ENCODE data around the gene ZNF511. TPM values are rescaled to one million over a fixed set of nuclear protein-coding genes. Genes with fewer than 3 reads are reported as not detected.

Gene ZNF511
- total and polyA plus RNA-seq, 9 of the 15 experiments (the other 6 are each of a cell fraction or from before 2014, with no cell fraction given) = 0.61 to 69.3 (median 40.1) TPM

DNA sequence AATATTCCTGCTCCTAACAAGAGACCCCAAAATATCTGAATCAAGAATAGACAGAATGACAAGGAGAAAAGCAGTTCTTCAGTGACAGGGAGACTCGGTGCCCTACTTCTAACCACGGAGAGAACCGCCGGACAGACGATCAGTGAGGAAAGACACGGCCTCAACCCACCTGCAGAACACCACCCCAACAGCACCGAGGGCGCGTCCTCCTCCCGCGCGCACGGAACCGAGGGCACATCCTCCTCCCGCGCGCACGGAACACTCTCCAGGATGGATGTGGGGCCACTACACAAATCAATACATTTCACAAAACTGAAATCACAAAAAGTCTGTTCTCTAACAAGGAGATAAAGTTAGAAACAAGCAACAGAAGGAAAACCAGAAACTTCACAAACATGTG, 22.3 kb upstream of the ZNF511 start:
- in situ Hi-C loops (cut with MboI) = no loop called here
- TF ChIP-seq, protein P1, sequence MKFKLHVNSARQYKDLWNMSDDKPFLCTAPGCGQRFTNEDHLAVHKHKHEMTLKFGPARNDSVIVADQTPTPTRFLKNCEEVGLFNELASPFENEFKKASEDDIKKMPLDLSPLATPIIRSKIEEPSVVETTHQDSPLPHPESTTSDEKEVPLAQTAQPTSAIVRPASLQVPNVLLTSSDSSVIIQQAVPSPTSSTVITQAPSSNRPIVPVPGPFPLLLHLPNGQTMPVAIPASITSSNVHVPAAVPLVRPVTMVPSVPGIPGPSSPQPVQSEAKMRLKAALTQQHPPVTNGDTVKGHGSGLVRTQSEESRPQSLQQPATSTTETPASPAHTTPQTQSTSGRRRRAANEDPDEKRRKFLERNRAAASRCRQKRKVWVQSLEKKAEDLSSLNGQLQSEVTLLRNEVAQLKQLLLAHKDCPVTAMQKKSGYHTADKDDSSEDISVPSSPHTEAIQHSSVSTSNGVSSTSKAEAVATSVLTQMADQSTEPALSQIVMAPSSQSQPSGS (CRISPR knock-in tag; IDR thresholded peaks at IDR 0.05) = no peak
- TF ChIP-seq STAT5A (IDR thresholded peaks at IDR 0.05; ENCODE audit: borderline replicate concordance, low read length) (no peak), CUX1 (CRISPR knock-in tag; IDR thresholded peaks at IDR 0.05) (no peak), TEAD1 (CRISPR knock-in tag; IDR thresholded peaks at IDR 0.05) (no peak), SRSF9 (IDR thresholded peaks at IDR 0.05; ENCODE audit: borderline replicate concordance, low read depth, low read length) (no peak), BMI1 (IDR thresholded peaks at IDR 0.05; ENCODE audit: low read length) (no peak), ZNF77 (CRISPR knock-in tag; IDR thresholded peaks at IDR 0.05) (no peak), ZNF253 (CRISPR knock-in tag; conservative IDR thresholded peaks at IDR 0.05) (no peak), GATAD2A (IDR thresholded peaks at IDR 0.05) (no peak)
- H3K4me2 ChIP-seq (ENCODE audit: insufficient read depth, low read length) = no peak overlapping the region
- ChIA-PET CTCF (ENCODE audit: low intra/inter-chr PET ratio) (no interaction called here), POLR2A (no interaction called here)
- ATAC-seq = no peak
- H3K27ac ChIP-seq (ENCODE audit: extremely low read depth, low read depth, low read length) = no peak overlapping the region
- no peak overlapping the region for H3K9ac ChIP-seq (ENCODE audit: insufficient read depth in 1 of 2, low read depth in 2 of 2, low read length in 2 of 2)
- no peaks in the 10 kb centered on the region for H3K9me1 ChIP-seq (ENCODE audit: control insufficient read depth, insufficient read depth, low read length)
- H3K79me2 ChIP-seq (ENCODE audit: control insufficient read depth, insufficient read depth, low read length) = no peaks in the 10 kb centered on the region
- H4K20me1 ChIP-seq (replicated peaks; ENCODE audit: control insufficient read depth, insufficient read depth, low read length) = no peaks in the 10 kb centered on the region
- no peak for FAIRE-seq
- H3K9me3 ChIP-seq (replicated peaks; ENCODE audit: control insufficient read depth, insufficient read depth, low read depth, low read length) = no peaks in the 10 kb centered on the region
- DNase-seq (ENCODE audit: extremely low read depth in 1 of 4, low spot score in 3 of 4) = no peak
- no peaks in the 10 kb centered on the region for H3K27me3 ChIP-seq (ENCODE audit: control insufficient read depth in 2 of 2, insufficient read depth in 2 of 2, low read length in 2 of 2)
- 79% methylated on average over 12 of the region's 18 CpGs for WGBS (ENCODE audit: insufficient coverage, low coverage, missing lambda C conversion rate)
- H3K4me1 ChIP-seq (replicated peaks in 1 of 2; ENCODE audit: control insufficient read depth in 2 of 2, insufficient read depth in 2 of 2, low read length in 2 of 2) = no peaks in the 10 kb centered on the region
- BruUV-seq (replicated peaks) = no TSS peak
- peaks cover 70% of the 10 kb centered on the region for H3K36me3 ChIP-seq (ENCODE audit: control insufficient read depth, insufficient read depth, low read length)
- H2AFZ ChIP-seq (ENCODE audit: low read depth, low read length) = no peak overlapping the region
- intact Hi-C loops (cut with micrococcal nuclease) = no loop called here
- H3K4me3 ChIP-seq = no peak overlapping the region

Measured in K562 (cell line).